ENCODE measurements around the gene CNOT11.
"Not testable (repeated sequence)": the region's sequence is repeated elsewhere in the genome, so short reads cannot be mapped to it uniquely, and the experiment has no call there.

CNOT11 gene

GRCh38 chr2:101248756-101249155, 3.9 kb upstream of the CNOT11 start:
- not testable (repeated sequence) for DNase-seq

DNA sequence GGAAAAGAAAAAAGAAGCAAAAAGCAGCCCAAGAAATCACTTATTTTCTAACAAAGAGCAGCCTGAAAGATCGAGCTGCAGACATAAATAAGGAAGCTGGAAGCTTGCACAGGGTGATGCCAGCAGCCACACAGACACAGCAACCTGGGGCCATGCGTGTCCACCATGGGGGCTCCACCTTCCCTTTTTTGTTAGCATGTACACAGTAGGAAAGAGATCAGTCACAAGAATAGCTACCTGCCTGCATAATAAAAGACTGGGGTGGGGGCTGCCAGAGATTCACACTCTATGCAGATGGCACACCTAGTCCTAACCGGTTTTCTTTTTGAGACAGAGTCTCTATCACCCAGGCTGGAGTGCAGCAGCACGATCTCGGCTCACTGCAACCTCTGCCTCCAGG, 2.9 kb upstream of the CNOT11 start:
- no peak for DNase-seq

GRCh38 chr2:101251246-101251781, 1.4 kb upstream of the CNOT11 start:
- DNase-seq = not testable (repeated sequence)

DNA sequence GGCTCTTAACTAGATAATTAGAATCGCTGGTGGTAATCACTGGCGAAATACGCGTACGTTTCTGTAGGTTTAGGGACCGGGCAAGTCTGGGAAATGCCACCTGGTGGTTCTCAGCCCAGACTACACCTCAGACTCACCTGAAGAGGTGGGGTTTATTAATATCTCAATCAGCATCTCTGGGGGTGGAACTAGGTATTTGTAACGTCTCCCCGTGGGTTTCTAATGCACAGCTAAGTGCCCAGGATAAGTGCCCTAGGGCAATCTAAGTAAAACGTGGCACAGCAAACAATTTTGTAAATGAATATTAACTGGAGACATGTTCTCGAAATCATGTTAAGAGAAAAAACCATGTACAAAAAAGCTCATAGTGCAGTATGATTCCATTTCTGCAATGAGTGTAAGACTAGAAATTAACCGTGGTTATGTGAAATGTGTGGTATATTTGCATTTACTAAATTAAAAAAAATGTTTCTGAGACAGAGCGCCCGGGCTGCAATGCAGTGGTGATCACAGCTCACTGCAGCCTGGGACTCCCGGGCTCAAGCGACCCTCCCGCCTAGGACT, 760 bp upstream of the CNOT11 start:
- peak; percentile 18 for DNase-seq

- DNase-seq = no peak
Observed at GRCh38 chr2:101253013-101253702, 472 bp downstream of the CNOT11 start.

GRCh38 chr2:101253703-101254450, 1.2 kb downstream of the CNOT11 start:
- no peak for DNase-seq

- no peak for DNase-seq
Observed at GRCh38 chr2:101255501-101255900, 2.8 kb downstream of the CNOT11 start.

DNA sequence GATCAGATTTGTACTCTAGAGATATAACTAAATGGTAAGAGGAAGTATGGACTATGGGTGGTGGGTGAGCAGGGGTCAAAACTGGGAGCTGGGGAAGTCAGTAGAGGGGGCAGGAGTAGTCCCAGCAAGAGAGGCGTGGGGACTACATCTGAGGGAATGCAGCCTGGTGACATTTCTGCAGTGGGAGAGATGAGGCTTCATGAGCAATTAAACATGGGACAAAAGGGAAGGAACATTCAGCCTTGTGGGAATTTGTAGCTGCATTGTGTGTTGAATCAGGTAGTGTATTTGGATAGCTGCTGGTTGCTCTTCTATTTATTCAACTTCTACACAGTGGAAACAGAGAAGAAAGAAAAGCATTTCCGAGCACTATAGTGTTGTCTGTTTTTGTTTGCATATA, 3.6 kb downstream of the CNOT11 start:
- DNase-seq = no peak

DNA sequence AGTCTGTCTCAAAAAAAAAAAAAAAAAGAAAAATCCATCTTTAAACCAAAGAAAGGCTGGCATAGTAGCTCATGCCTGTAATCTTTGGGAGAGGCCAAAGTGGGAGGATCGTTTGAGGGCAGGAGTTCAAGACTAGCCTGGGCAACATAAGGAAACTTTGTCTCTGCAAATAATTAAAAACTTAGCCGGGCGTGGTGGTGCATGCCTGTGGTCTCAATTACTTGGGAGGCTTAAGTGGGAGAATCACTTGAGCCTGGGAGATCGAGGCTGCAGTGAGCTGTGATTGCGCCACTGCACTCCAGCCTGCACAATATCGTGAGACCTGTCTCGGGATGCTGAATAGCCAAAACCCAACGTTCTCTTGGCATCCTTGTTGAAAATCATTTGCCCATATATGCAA, 6.1 kb downstream of the CNOT11 start:
- no peak for DNase-seq

DNA sequence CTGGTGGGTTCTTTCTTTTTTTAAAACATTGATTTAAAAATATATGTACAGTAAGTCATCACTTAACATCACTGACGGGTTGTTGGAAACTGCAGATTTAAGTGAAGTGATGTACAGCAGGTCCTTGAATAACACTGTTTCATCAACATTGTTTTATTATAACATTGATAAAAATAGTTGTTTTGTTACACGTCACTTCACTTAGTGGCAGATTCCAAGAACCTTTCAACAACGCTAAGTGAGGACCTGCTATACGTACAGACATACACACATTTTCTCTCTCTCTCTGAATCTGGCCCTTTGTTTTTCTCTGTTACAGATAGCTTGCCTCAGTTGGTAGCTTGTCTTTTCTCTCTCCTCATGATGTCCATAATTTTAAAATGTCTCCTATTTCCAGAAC, 9.5 kb downstream of the CNOT11 start:
- no peak for DNase-seq

DNA sequence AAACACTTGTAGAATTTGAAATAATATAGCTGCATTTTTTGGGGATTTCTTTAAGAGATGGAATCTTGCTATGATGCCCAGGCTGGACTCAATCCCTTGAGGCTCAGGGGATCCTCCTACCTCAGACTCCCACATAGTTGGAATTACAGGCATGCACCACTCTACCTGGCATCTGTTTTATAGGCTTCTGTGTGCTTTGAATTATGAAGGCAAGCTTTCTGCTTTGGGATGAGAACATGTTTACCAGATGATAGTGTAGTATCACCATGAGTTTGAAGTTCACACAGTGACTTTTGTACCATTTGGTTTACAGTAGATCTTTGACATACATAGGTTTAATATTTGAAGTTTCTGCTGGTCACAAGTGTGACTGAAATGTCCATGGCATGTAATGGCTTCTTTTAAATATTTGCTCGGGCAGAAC, 10.7 kb downstream of the CNOT11 start:
- no peak for DNase-seq

DNA sequence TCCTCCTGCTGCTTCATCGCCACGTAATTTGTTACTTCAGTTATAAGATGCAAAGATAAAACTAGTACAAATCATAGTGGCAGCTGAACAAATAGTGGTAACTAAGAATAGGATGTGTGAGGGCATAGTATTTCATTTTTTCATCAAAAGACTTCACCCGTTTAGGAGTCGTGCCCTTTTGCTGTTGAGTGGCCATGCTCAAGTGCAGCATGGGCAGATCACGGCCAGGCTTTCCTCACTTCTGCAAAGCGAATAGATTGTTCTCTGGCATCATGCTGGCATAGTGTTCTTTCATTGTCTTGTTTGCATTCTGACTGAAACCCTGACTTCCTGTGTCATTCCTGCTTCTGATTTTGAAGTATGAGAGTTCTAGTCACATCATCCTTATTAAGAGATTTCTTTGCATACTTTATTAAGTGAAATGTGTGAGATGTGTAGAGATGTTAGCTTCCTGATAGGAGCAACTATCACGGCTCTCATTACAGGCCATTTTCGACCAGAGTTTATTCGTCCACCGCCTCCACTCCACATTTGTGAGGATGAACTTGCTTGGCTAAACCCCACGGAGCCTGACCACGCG, 11.8 kb downstream of the CNOT11 start:
- DNase-seq = no peak

DNA sequence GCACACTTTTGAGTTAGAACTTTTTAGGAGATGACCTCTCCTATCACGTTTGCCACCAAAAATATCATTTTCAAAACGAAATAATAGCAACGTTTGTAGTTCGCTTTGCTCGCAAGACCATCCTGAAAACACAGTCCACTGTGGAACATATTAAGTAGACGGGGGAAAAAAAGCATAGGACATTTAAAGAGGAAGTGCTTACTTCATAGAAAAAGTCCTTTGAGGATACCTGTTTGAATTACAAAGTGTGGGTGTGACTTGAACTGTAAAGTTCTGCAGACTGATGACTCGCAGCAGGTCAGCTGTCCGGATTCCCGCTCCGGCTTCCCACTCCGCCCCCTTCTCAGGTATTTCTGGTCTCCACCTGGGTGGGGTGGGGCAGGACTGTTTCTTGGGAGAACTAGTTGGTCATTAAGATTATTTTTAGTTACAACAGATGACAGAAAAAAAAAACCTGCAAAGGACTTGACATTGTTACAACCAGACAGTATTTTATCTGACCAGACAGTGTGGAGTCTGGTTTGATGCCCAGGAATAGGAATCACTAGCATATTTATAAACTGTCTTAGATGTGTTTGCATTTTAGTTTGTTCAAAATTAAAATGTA, 13.3 kb downstream of the CNOT11 start:
- no peak for DNase-seq

DNA sequence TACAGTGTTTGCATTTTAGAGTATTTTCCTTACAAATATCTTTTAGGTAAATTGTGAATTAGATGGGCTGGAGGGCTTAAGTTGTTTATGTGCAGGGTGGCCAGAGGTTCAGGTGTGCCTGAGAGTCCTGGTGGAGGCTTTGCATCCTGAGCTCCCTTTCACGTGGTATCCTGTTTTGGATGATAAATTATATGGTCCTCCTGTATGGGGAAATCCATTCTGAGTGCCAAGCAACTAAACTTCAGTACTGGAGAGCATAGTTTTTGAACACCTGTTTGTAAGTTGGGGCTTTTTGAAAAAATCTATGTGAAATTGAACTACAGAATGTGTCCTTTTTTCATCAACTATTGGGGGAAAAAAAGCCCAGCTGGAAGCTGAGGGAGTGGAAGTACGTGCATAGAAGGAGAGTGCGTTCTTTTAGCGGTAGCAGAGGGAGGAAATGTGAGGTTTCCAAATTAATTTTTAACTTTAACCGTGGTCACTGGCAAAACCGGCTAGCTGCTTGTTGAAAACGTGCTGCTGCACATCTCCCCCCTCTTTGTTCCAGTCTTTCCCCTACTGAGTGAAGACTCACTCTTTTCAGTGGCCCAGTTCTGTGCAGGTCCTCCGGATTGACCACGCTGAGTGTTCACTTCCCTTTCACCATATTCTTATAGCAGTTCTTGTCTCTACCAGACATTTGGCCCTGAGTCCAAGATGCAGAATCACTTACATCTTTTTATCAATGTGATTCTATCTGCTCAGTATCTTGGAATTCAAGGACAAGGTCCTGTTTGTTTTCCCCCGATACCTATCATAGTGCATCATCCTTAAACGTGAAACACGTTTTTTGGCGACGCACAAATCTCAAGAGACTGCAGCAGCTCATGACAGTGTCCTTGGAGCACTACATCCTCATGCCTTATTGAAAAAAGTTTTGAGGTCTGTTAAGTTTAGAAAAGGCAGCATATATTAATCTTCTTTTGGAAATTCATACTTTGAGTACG, 15.3 kb downstream of the CNOT11 start:
- no peak for DNase-seq

- no peak for DNase-seq
Observed at GRCh38 chr2:101270700-101271259, 18.1 kb downstream of the CNOT11 start.

- DNase-seq = no peak
Observed at GRCh38 chr2:101272045-101272784, 19.5 kb downstream of the CNOT11 start.

GRCh38 chr2:101273056-101273455, 20.4 kb downstream of the CNOT11 start:
- no peak for DNase-seq

DNA sequence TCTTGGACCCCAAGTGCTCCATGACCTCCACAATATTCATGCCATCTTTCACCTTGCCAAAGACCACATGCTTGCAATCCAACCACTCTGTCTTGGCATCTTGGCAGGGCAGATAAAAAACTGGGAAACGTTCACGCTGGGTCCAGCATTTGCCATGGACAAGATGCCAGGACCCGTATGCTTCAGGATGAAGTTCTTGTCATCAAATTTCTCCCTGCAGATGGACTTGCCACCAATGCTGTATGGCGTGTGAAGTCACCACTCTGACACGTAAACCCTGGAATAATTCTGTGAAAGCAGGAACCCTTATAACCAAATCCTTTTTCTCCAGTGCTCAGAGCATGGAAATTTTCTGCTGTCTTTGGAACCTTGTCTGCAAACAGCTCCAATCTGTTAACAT, 21.5 kb downstream of the CNOT11 start:
- no peak for DNase-seq

DNA sequence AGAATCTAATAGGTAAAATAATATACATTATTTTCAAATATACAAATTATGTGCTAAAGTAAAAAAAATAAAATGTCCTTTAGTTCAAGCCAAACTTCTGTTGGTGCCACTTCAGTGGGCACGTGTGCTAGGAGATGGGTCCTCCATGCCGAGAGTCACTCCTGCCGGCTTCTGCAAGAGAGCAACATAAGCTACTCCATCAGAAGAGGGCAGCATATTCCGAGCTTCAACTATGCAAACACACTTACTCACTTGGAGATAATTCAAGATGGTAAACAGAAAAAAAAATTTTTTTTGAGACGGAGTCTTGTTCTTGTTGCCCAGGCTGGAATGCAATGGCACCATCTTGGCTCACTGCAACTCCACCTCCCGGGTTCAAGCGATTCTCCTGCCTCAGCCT, 24.4 kb downstream of the CNOT11 start:
- DNase-seq = no peak

DNA sequence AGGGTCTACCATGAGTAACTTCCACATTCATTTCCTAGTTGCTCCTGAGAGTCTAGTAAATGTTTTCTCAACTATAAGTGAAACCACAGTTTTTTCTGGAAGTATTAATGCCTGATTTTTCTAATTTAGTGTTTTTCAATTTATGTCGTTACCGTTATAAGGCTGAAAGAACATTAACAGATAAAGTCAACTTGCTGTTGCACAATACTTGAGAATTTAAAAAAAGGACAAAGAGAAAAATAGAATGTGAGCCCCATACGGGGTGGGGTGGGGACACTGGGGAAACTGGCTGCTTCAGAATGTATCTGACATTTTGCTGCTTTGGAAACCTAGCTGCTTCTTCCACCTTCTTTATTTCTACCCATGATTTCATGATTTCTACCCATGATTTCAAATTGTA, 26.2 kb downstream of the CNOT11 start:
- no peak for DNase-seq

GRCh38 chr2:101281482-101281881, 28.8 kb downstream of the CNOT11 start:
- no peak for DNase-seq

All from NCI-H2107 (cell line).